IMR-90 (cell line): Measurements from ENCODE around the gene ULK2. TPM values are rescaled to one million over a fixed set of nuclear protein-coding genes. Genes with fewer than 3 reads are reported as not detected.

Experiments used
- ATAC-seq: fragments of 200-7000 bp; cut with Tn5 transposase; 2 replicates; pipeline ENCODE4 v1.9.1; 2020; ENCODE audit warnings: low read depth, mild to moderate bottlenecking, moderate library complexity
- BruUV-seq: library from RNA; stranded (reverse); fragments of 400-500 nt; replicated peaks from 2 replicates; lab custom pipeline; 2021; lab: Mats Ljungman, UMichigan
- CTCF ChIA-PET: fragments of 300-600 bp; formaldehyde crosslinking; extraction: SDS; loops from one replicate; lab custom pipeline; 2021; ENCODE audit warnings: antibody characterized with exemption; lab: Yijun Ruan, JAX
- POLR2A ChIA-PET: fragments of 300-600 bp; sonication (Branson Sonifier 250); formaldehyde crosslinking; loops from one replicate; lab custom pipeline; 2022; ENCODE audit warnings: antibody characterized with exemption; ENCODE audit not compliant: unreplicated experiment; lab: Charles Lee
- DNase-seq: peaks from one replicate; pipeline ENCODE4 v3.0.0; 2013
- H2AFZ ChIP-seq: replicated peaks from 2 replicates; pipeline ENCODE3; 2013; ENCODE audit warnings: low read length, mild to moderate bottlenecking; ENCODE audit not compliant: poor library complexity
- H2AK5ac ChIP-seq: 2 replicates; pipeline ENCODE4 v1.6.1; 2013; ENCODE audit warnings: low read depth, low read length, inconsistent platforms
- H2AK9ac ChIP-seq: replicated peaks from 2 replicates; pipeline ENCODE3; 2013; ENCODE audit warnings: mild to moderate bottlenecking, low read depth, low read length, moderate library complexity; ENCODE audit not compliant: poor library complexity
- H2BK120ac ChIP-seq: 2 replicates; pipeline ENCODE4 v1.6.1; 2013; ENCODE audit warnings: low read depth, low read length, inconsistent platforms
- H2BK15ac ChIP-seq: 3 replicates; pipeline ENCODE4 v1.6.1; 2013; ENCODE audit warnings: low read depth, low read length, inconsistent platforms
- H2BK20ac ChIP-seq: 2 replicates; pipeline ENCODE4 v1.6.1; 2013; ENCODE audit warnings: low read depth, mild to moderate bottlenecking, inconsistent platforms, low read length, moderate library complexity
- H2BK5ac ChIP-seq: 2 replicates; pipeline ENCODE4 v1.6.1; 2013; ENCODE audit warnings: mild to moderate bottlenecking, low read depth, low read length, inconsistent platforms; ENCODE audit not compliant: poor library complexity, severe bottlenecking
- H3K14ac ChIP-seq: replicated peaks from 2 replicates; pipeline ENCODE4 v1.6.1; 2013; ENCODE audit warnings: low read depth, low read length, inconsistent platforms
- H3K18ac ChIP-seq: 2 replicates; pipeline ENCODE4 v1.6.1; 2013; ENCODE audit warnings: low read depth, low read length, control low read depth
- H3K23ac ChIP-seq: 2 replicates; pipeline ENCODE4 v1.6.1; 2013; ENCODE audit warnings: low read depth, low read length, inconsistent platforms
- H3K27ac ChIP-seq: 2 replicates; pipeline ENCODE4 v1.5.1; 2013; ENCODE audit warnings: mild to moderate bottlenecking, control low read depth, low read length; ENCODE audit not compliant: insufficient read depth
- H3K27me3 ChIP-seq: 2 replicates; pipeline ENCODE4 v1.6.1; 2013; ENCODE audit warnings: low read length; ENCODE audit not compliant: control insufficient read depth, insufficient read depth
- H3K36me3 ChIP-seq: 2 replicates; pipeline ENCODE4 v1.6.1; 2013; ENCODE audit warnings: low read length, mixed read lengths; ENCODE audit not compliant: control insufficient read depth, insufficient read depth
- H3K4ac ChIP-seq: 2 replicates; pipeline ENCODE4 v1.6.1; 2013; ENCODE audit warnings: low read depth, low read length, inconsistent platforms
- H3K4me1 ChIP-seq: 2 replicates; pipeline ENCODE4 v1.6.1; 2013; ENCODE audit warnings: low read length, mixed read lengths; ENCODE audit not compliant: control insufficient read depth, insufficient read depth
- H3K4me2 ChIP-seq: 2 replicates; pipeline ENCODE4 v1.6.1; 2013; ENCODE audit warnings: low read depth, mild to moderate bottlenecking, control low read depth, low read length, moderate library complexity
- H3K4me3 ChIP-seq: 2 replicates; pipeline ENCODE4 v1.5.1; 2013; ENCODE audit warnings: low read depth, mild to moderate bottlenecking, control low read depth, low read length, moderate library complexity; ENCODE audit not compliant: insufficient read depth
- H3K56ac ChIP-seq: 2 replicates; pipeline ENCODE4 v1.6.1; 2013; ENCODE audit warnings: low read length, inconsistent platforms; ENCODE audit not compliant: insufficient read depth; ENCODE audit errors: extremely low read depth
- H3K79me1 ChIP-seq, 2 experiments: 2 replicates each; pipeline ENCODE4 v1.6.1; 2013; ENCODE audit warnings: low read length in 2 of 2, inconsistent platforms in 1 of 2, low read depth in 1 of 2
- H3K9ac ChIP-seq: 2 replicates; pipeline ENCODE4 v1.6.1; 2013; ENCODE audit warnings: low read depth, low read length, control low read depth
- H3K9me1 ChIP-seq: 2 replicates; pipeline ENCODE4 v1.6.1; 2013; ENCODE audit warnings: low read length, inconsistent platforms; ENCODE audit not compliant: insufficient read depth
- H3K9me3 ChIP-seq: 2 replicates; pipeline ENCODE4 v1.6.1; 2013; ENCODE audit warnings: low read length; ENCODE audit not compliant: control insufficient read depth, insufficient read depth
- H4K20me1 ChIP-seq: 2 replicates; pipeline ENCODE4 v1.6.1; 2013; ENCODE audit warnings: low read length, inconsistent platforms; ENCODE audit not compliant: insufficient read depth
- H4K5ac ChIP-seq: 2 replicates; pipeline ENCODE4 v1.6.1; 2013; ENCODE audit warnings: mild to moderate bottlenecking, low read depth, low read length, control low read depth
- H4K8ac ChIP-seq, 2 experiments: 2 replicates each; pipeline ENCODE4 v1.6.1; 2013; ENCODE audit warnings: low read depth in 2 of 2, low read length in 2 of 2, control low read depth in 1 of 2, inconsistent platforms in 1 of 2
- H4K91ac ChIP-seq: 2 replicates; pipeline ENCODE4 v1.6.1; 2013; ENCODE audit warnings: low read depth, low read length, inconsistent platforms; ENCODE audit not compliant: insufficient read depth
- BHLHE40 ChIP-seq: fragments of 150-350 bp; IDR thresholded peaks from 2 replicates; pipeline ENCODE4 v1.6.1; 2016; ENCODE audit warnings: mild to moderate bottlenecking, low read depth, low read length
- CEBPB ChIP-seq: IDR thresholded peaks from 2 replicates; pipeline ENCODE4 v1.6.1; 2012; ENCODE audit warnings: low read depth, low read length, improper control_type of control experiment
- CHD1 ChIP-seq: IDR thresholded peaks from 2 replicates; pipeline ENCODE4 v1.6.1; 2012; ENCODE audit warnings: low read depth, low read length, improper control_type of control experiment
- CTCF ChIP-seq: conservative IDR thresholded peaks from 2 replicates; pipeline ENCODE4 v1.5.1; 2012; ENCODE audit warnings: mild to moderate bottlenecking, low read depth, low read length, improper control_type of control experiment
- ELK1 ChIP-seq: fragments of 150-350 bp; IDR thresholded peaks from 2 replicates; pipeline ENCODE4 v1.6.1; 2016; ENCODE audit warnings: low read depth, mild to moderate bottlenecking, low read length, moderate library complexity, borderline replicate concordance
- FOS ChIP-seq: fragments of 150-350 bp; IDR thresholded peaks from 2 replicates; pipeline ENCODE4 v1.6.1; 2016; ENCODE audit warnings: low read depth, low read length
- MAFK ChIP-seq: IDR thresholded peaks from 2 replicates; pipeline ENCODE4 v1.6.1; 2012; ENCODE audit warnings: low read depth, low read length, improper control_type of control experiment
- MAZ ChIP-seq: IDR thresholded peaks from 2 replicates; pipeline ENCODE4 v1.6.1; 2012; ENCODE audit warnings: low read depth, mild to moderate bottlenecking, low read length, improper control_type of control experiment, moderate library complexity, borderline replicate concordance
- MXI1 ChIP-seq: IDR thresholded peaks from 2 replicates; pipeline ENCODE4 v1.6.1; 2012; ENCODE audit warnings: low read depth, mild to moderate bottlenecking, low read length, moderate library complexity, borderline replicate concordance
- NFE2L2 ChIP-seq: fragments of 150-350 bp; IDR thresholded peaks from 2 replicates; pipeline ENCODE4 v1.6.1; 2016; ENCODE audit warnings: low read depth, mild to moderate bottlenecking, low read length
- POLR2A ChIP-seq: IDR thresholded peaks from 2 replicates; pipeline ENCODE4 v1.6.1; 2012; ENCODE audit warnings: mild to moderate bottlenecking, low read depth, low read length
- RAD21 ChIP-seq: IDR thresholded peaks from 2 replicates; pipeline ENCODE4 v1.6.1; 2012; ENCODE audit warnings: low read length, improper control_type of control experiment
- RCOR1 ChIP-seq: IDR thresholded peaks from 2 replicates; pipeline ENCODE4 v1.6.1; 2012; ENCODE audit warnings: mild to moderate bottlenecking, low read length, improper control_type of control experiment; ENCODE audit not compliant: insufficient replicate concordance
- RFX5 ChIP-seq: IDR thresholded peaks from 2 replicates; pipeline ENCODE4 v1.8.0; 2012; ENCODE audit warnings: low read depth, mild to moderate bottlenecking, low read length, moderate library complexity
- SMC3 ChIP-seq: fragments of 150-350 bp; IDR thresholded peaks from 2 replicates; pipeline ENCODE4 v1.6.1; 2016; ENCODE audit warnings: low read depth, mild to moderate bottlenecking, antibody characterized with exemption, low read length, moderate library complexity
- WGBS, 2 experiments: methylation state at CpG; one replicate each; pipeline versions ENCODE4 v1.1.5 to v1.1.7; 2013; ENCODE audit warnings: missing lambda C conversion rate in 2 of 2; ENCODE audit not compliant: insufficient read length in 1 of 2; ENCODE audit errors: extremely low coverage in 2 of 2; 5-methylcytosine and 5-hydroxymethylcytosine counted together
- dilution Hi-C: fragments of 300-500 bp; cut with HindIII; formaldehyde crosslinking; loops from one replicate; pipeline ENCODE4 v1.14.3; 2018; ENCODE audit warnings: low sequenced_read_pairs; ENCODE audit not compliant: unreplicated experiment
- in situ Hi-C: fragments of 300-500 bp; cut with MboI; formaldehyde crosslinking; loops from 3 replicates; pipeline ENCODE4 v1.14.3; 2019; ENCODE audit warnings: low sequenced_read_pairs, inconsistent platforms, mixed read lengths
- intact Hi-C: fragments of 100-400 bp; cut with micrococcal nuclease; formaldehyde crosslinking; loops from 2 replicates; pipeline ENCODE4 v1.10.0; 2022
- polyA plus RNA-seq, 3 experiments: library from polyadenylated mRNA; depleted of rRNA; stranded (reverse); fragments of >200 nt; gene quantifications; 2 replicates each; pipeline ENCODE4 v1.2.3, GENCODE V29; 2012; ENCODE audit warnings: low replicate concordance in 1 of 3
- total RNA-seq: library from RNA; depleted of rRNA; stranded (reverse); fragments of >200 nt; gene quantifications from 2 replicates; pipeline ENCODE4 v1.2.3, GENCODE V29; 2012

Gene ULK2
- total and polyA plus RNA-seq, 2 of the 4 experiments (the other 2 are of a cell fraction) = 8.9 to 10.8 TPM

GRCh38 chr17:19747159-19747719, 120.5 kb downstream of the ULK2 start:
- no peak overlapping the region for H4K5ac ChIP-seq
- no peak overlapping the region for H2BK5ac ChIP-seq
- H4K20me1 ChIP-seq = no peaks in the 10 kb centered on the region; the same call in 1 of the 2 replicates
- ChIA-PET CTCF (no interaction called here), POLR2A (no interaction called here)
- BruUV-seq = no TSS peak
- H2AK5ac ChIP-seq = no peak overlapping the region
- no peak overlapping the region for H4K91ac ChIP-seq
- WGBS, 2 experiments = 76% methylated on average over 3 of the region's 13 CpGs; no CpG with 5 or more reads in 1 of the 2 experiments
- no peak overlapping the region for H3K27ac ChIP-seq
- no peak overlapping the region for H3K4ac ChIP-seq
- no peak overlapping the region for H2AFZ ChIP-seq
- H2BK15ac ChIP-seq = no peak overlapping the region
- H3K36me3 ChIP-seq = no peaks in the 10 kb centered on the region
- H3K4me3 ChIP-seq = no peak overlapping the region
- H3K23ac ChIP-seq = no peak overlapping the region
- ATAC-seq (no peak), DNase-seq (no peak)
- no peak overlapping the region for H2AK9ac ChIP-seq
- no peak overlapping the region for H2BK120ac ChIP-seq
- no peak overlapping the region for H3K9ac ChIP-seq
- no peak overlapping the region for H2BK20ac ChIP-seq
- no peaks in the 10 kb centered on the region for H3K4me1 ChIP-seq
- H3K14ac ChIP-seq = no peak overlapping the region
- no peaks in the 10 kb centered on the region for H3K9me1 ChIP-seq
- H3K18ac ChIP-seq = no peak overlapping the region
- in situ Hi-C loops (no loop called here), dilution Hi-C loops (no loop called here), intact Hi-C loops (no loop called here)
- no peaks in the 10 kb centered on the region for H3K79me1 ChIP-seq
- no peaks in the 10 kb centered on the region for H3K9me3 ChIP-seq
- no peak overlapping the region for H3K4me2 ChIP-seq
- no peak overlapping the region for H4K8ac ChIP-seq
- peaks cover 38% of the 10 kb centered on the region for H3K27me3 ChIP-seq
- H3K56ac ChIP-seq = no peak overlapping the region
- TF ChIP-seq FOS (no peak), RFX5 (no peak), POLR2A (no peak), MXI1 (no peak), CHD1 (no peak), ELK1 (no peak), MAZ (no peak), MAFK (no peak), NFE2L2 (no peak), RAD21 (no peak), SMC3 (no peak), RCOR1 (no peak), CTCF (no peak), BHLHE40 (no peak), CEBPB (no peak)
